ENCODE data around the gene CYFIP2.

GRCh38 chr5:157342822-157343402 is 77.0 kb downstream of the CYFIP2 start:
- TF ChIP-seq EZH2 (IDR thresholded peaks at IDR 0.05) (no peak), CTCF (IDR thresholded peaks at IDR 0.05 in 2 of 3, conservative IDR thresholded peaks at IDR 0.05 in 1 of 3; ENCODE audit: borderline replicate concordance in 1 of 3, insufficient read depth in 1 of 3, low read depth in 2 of 3, low read length in 2 of 3) (peak; percentile 66 to 85 (median 80); a peak in 5 of 6 replicates)

Data from HCT116 (cell line).